Sigmoid colon (tissue), 4 donors: ENCODE results near the gene TEX261.

ENCODE experiments used
- CTCF ChIP-seq, 4 experiments: fragments of 450-650 bp in 3 of 4; fragments of 200-600 bp in 1 of 4; IDR thresholded peaks; one replicate each; pipeline ENCODE4 v1.5.1; 2016 to 2019; ENCODE audit warnings: antibody characterized with exemption in 4 of 4, mild to moderate bottlenecking in 3 of 4, moderate library complexity in 2 of 4
- EP300 ChIP-seq, 4 donors: sonication (generic); formaldehyde crosslinking; IDR thresholded peaks; one replicate each; pipeline ENCODE4 v1.6.1; 2017; ENCODE audit warnings: antibody characterized with exemption in 4 of 4
- POLR2A ChIP-seq, 2 donors: fragments of 450-650 bp; IDR thresholded peaks; one replicate each; pipeline ENCODE4 v1.6.1; 2016; ENCODE audit warnings: antibody characterized with exemption in 2 of 2, mild to moderate bottlenecking in 2 of 2, moderate library complexity in 2 of 2

DNA sequence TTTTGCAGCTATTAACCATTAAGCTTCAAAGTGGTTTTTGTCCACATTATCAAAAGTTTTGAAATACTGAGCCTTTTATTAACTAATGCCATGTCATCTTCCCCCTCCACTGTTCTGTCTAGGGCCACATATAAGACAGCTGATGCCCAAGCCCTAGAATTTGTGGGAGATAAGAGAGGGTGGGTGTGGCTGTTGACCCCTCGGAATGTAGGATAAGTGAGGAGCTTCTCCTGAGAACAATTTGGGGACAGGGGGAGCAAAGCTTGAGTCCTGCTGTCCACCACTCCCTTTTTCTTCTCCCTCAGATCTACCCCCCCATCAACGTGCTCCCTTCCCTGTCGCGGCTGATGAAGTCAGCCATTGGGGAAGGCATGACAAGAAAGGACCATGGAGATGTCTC is 30.5 kb downstream of the TEX261 start:
- TF ChIP-seq CTCF (IDR thresholded peaks at IDR 0.05) (no peak), POLR2A (IDR thresholded peaks at IDR 0.05) (no peak), EP300 (IDR thresholded peaks at IDR 0.05) (no peak)
